ENCODE measurements around the gene SYNE3. TPM values are rescaled to one million over a fixed set of nuclear protein-coding genes. Genes with fewer than 3 reads are reported as not detected.

The SYNE3 gene
- total RNA-seq, 1 experiment from 2014 or later, result 1.2 TPM

DNA sequence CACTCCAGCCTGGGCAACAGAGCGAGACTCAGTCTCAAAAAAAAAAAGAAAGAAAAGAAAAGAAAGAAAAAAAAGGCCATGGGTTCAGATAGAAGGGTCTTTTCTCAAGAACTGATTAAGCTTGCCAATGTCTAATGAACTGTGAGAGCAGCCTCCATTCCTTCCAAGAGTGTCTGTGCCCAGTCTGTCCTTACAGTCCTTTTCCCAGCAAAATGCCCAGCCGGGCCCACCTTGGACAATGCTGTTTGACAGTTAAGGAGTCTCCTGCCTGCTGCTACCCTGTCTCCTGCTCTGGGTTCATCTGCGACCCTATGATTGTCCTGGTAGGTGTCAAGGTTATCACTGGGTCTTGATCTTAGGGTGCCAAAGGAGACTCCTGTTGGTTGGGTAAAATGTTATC, 21.4 kb downstream of the SYNE3 start:
- Histone ChIP-seq H3K27me3 (ENCODE audit: low read length) (no peaks in the 10 kb centered on the region), H3F3A (ENCODE audit: low read length, unreplicated experiment) (no peaks in the 10 kb centered on the region), H3K36me3 (ENCODE audit: low read depth, low read length) (no peaks in the 10 kb centered on the region), H3K4me2 (ENCODE audit: low read length) (no peak overlapping the region), H3K9ac (ENCODE audit: low read length) (no peak overlapping the region), H3K4me1 (ENCODE audit: insufficient read depth, low read length) (no peaks in the 10 kb centered on the region; the same call in 1 of the 2 replicates), H3K9me3 (ENCODE audit: low read length) (no peaks in the 10 kb centered on the region), H4K20me1 (ENCODE audit: low read length) (no peaks in the 10 kb centered on the region), H3K27ac (ENCODE audit: low read length) (no peak overlapping the region), H3K79me2 (ENCODE audit: low read length) (no peaks in the 10 kb centered on the region), H3K4me3 (ENCODE audit: low read length) (no peak overlapping the region), H3K9me2 (replicated peaks; ENCODE audit: low read length) (no peaks in the 10 kb centered on the region), H2AFZ (ENCODE audit: low read length) (0 out of 2 replicates have a peak overlapping the region, but pooled peaks have one; percentile 42)
- intact Hi-C loops (cut with micrococcal nuclease), result no loop called here
- ChIA-PET POLR2A (ENCODE audit: unreplicated experiment) (no interaction called here), CTCF (no interaction called here)
- BruUV-seq (replicated peaks), result no TSS peak
- TF ChIP-seq EZH2phosphoT487 (IDR thresholded peaks at IDR 0.05; ENCODE audit: borderline replicate concordance, low read length), result no peak
- TF ChIP-seq, protein P1, sequence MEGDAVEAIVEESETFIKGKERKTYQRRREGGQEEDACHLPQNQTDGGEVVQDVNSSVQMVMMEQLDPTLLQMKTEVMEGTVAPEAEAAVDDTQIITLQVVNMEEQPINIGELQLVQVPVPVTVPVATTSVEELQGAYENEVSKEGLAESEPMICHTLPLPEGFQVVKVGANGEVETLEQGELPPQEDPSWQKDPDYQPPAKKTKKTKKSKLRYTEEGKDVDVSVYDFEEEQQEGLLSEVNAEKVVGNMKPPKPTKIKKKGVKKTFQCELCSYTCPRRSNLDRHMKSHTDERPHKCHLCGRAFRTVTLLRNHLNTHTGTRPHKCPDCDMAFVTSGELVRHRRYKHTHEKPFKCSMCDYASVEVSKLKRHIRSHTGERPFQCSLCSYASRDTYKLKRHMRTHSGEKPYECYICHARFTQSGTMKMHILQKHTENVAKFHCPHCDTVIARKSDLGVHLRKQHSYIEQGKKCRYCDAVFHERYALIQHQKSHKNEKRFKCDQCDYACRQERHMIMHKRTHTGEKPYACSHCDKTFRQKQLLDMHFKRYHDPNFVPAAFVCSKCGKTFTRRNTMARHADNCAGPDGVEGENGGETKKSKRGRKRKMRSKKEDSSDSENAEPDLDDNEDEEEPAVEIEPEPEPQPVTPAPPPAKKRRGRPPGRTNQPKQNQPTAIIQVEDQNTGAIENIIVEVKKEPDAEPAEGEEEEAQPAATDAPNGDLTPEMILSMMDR (conservative IDR thresholded peaks at IDR 0.05; ENCODE audit: low read depth, low read length), result no peak
- ATAC-seq, result no peak
- DNase-seq, result no peak

DNA sequence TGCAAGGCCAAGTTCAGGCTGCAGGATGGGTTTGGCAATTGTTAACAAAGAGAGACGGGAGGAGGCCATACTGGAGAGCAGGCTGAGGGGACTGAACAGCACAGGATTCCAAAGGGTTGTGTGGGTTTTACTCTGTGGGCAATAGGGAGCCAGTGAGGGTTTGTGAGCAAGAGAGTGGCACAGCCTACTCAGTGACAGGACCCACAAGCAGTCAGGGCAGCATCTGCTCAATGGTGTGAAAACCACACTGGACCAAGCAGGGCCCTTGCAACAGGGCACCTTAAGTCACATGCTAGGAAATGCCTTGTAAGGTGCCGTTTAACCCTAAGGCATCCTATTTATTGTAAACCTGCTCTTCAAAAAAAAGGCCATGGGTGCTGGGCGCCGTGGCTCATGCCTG, 22.0 kb downstream of the SYNE3 start:
- DNase-seq, result no peak
- H3K9me2 ChIP-seq (replicated peaks; ENCODE audit: low read length), result no peaks in the 10 kb centered on the region
- CTCF ChIA-PET, result no interaction called here

DNA sequence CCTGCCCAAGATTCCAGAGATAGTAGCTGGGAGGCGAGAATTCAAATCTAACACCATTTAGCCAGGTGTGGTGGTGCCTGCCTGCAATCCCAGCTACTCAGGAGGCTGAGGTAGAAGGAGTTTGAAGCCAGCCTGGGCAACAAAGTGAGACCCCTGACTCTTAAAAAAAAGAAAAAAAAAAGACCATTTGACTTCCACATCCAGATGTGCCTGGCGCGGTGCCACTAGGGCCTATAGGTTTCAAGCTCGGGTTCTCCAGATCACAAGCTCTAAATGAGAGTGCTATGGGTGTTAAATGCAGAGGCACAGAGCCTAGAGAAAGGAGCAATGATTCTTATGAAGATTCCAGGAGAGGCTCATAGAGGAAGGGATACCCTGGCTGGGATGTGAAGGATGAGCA, 22.5 kb downstream of the SYNE3 start:
- Histone ChIP-seq H3K4me3 (ENCODE audit: low read length) (no peak overlapping the region), H3K79me2 (ENCODE audit: low read length) (no peaks in the 10 kb centered on the region), H3K36me3 (ENCODE audit: low read depth, low read length) (no peaks in the 10 kb centered on the region), H3K4me2 (ENCODE audit: low read length) (no peak overlapping the region), H3K9me3 (ENCODE audit: low read length) (no peaks in the 10 kb centered on the region), H3K27ac (ENCODE audit: low read length) (no peak overlapping the region), H3K9ac (ENCODE audit: low read length) (no peak overlapping the region), H3K4me1 (ENCODE audit: insufficient read depth, low read length) (no peaks in the 10 kb centered on the region; the same call in 1 of the 2 replicates), H2AFZ (ENCODE audit: low read length) (no peak overlapping the region), H3K9me2 (replicated peaks; ENCODE audit: low read length) (no peaks in the 10 kb centered on the region), H4K20me1 (ENCODE audit: low read length) (no peaks in the 10 kb centered on the region), H3K27me3 (ENCODE audit: low read length) (no peaks in the 10 kb centered on the region), H3F3A (ENCODE audit: low read length, unreplicated experiment) (no peaks in the 10 kb centered on the region)
- ATAC-seq (no peak), DNase-seq (no peak)
- intact Hi-C loops (cut with micrococcal nuclease), result no loop called here
- CTCF ChIA-PET, result no interaction called here
- no peak for TF ChIP-seq EZH2 (IDR thresholded peaks at IDR 0.05; ENCODE audit: low read length, unreplicated experiment)
- TF ChIP-seq, protein P1 (conservative IDR thresholded peaks at IDR 0.05; ENCODE audit: low read depth, low read length), result no peak
- TF ChIP-seq EZH2phosphoT487 (IDR thresholded peaks at IDR 0.05; ENCODE audit: borderline replicate concordance, low read length), result no peak
- BruUV-seq (replicated peaks), result no TSS peak
- POLR2A ChIA-PET (ENCODE audit: unreplicated experiment), result no interaction called here

More for the DNA sequence above, 22.0 kb downstream of the SYNE3 start:
- Histone ChIP-seq H3F3A (ENCODE audit: low read length, unreplicated experiment) (no peaks in the 10 kb centered on the region), H2AFZ (ENCODE audit: low read length) (no peak overlapping the region), H3K27me3 (ENCODE audit: low read length) (no peaks in the 10 kb centered on the region), H3K4me3 (ENCODE audit: low read length) (no peak overlapping the region), H4K20me1 (ENCODE audit: low read length) (no peaks in the 10 kb centered on the region), H3K79me2 (ENCODE audit: low read length) (no peaks in the 10 kb centered on the region), H3K9ac (ENCODE audit: low read length) (no peak overlapping the region), H3K4me1 (ENCODE audit: insufficient read depth, low read length) (no peaks in the 10 kb centered on the region; the same call in 1 of the 2 replicates), H3K27ac (ENCODE audit: low read length) (no peak overlapping the region), H3K4me2 (ENCODE audit: low read length) (no peak overlapping the region), H3K36me3 (ENCODE audit: low read depth, low read length) (no peaks in the 10 kb centered on the region), H3K9me3 (ENCODE audit: low read length) (no peaks in the 10 kb centered on the region)
- BruUV-seq (replicated peaks), result no TSS peak
- intact Hi-C loops (cut with micrococcal nuclease), result no loop called here
- TF ChIP-seq, protein P1 (conservative IDR thresholded peaks at IDR 0.05; ENCODE audit: low read depth, low read length), result no peak
- TF ChIP-seq EZH2phosphoT487 (IDR thresholded peaks at IDR 0.05; ENCODE audit: borderline replicate concordance, low read length), result no peak
- no peak for TF ChIP-seq EZH2 (IDR thresholded peaks at IDR 0.05; ENCODE audit: low read length, unreplicated experiment)
- POLR2A ChIA-PET (ENCODE audit: unreplicated experiment), result no interaction called here
- no peak for ATAC-seq
